PFSK-1 (cell line): ENCODE measurements around the gene INCA1.

Source experiments
- FOXP2 ChIP-seq: optimal IDR thresholded peaks from 2 replicates; pipeline ENCODE3; 2011; ENCODE audit warnings: borderline replicate concordance, control low read depth, inconsistent platforms; ENCODE audit not compliant: insufficient read depth; ENCODE audit errors: extremely low read length, extremely low read depth
- POLR2AphosphoS5 ChIP-seq: IDR thresholded peaks from 2 replicates; pipeline ENCODE4 v1.6.1; 2012; ENCODE audit warnings: low read depth, mild to moderate bottlenecking, control low read depth, low read length, moderate library complexity
- SIN3A ChIP-seq: IDR thresholded peaks from 2 replicates; pipeline ENCODE4 v1.6.1; 2012; ENCODE audit warnings: mild to moderate bottlenecking, low read length, moderate library complexity, borderline replicate concordance; ENCODE audit not compliant: insufficient read depth
- TAF1 ChIP-seq: IDR thresholded peaks from 2 replicates; pipeline ENCODE4 v1.6.1; 2012; ENCODE audit warnings: low read length, control low read depth, borderline replicate concordance; ENCODE audit not compliant: insufficient read depth
- TF ChIP-seq, protein P1 (sequence below), 2 experiments: IDR thresholded peaks; 2 replicates each; pipeline versions ENCODE4 v1.6.1 to v1.8.0; 2011 to 2012; ENCODE audit warnings: low read depth in 2 of 2, low read length in 2 of 2, control low read depth in 1 of 2, inconsistent platforms in 1 of 2, mild to moderate bottlenecking in 1 of 2, moderate library complexity in 1 of 2; ENCODE audit not compliant: insufficient read depth in 1 of 2

DNA sequence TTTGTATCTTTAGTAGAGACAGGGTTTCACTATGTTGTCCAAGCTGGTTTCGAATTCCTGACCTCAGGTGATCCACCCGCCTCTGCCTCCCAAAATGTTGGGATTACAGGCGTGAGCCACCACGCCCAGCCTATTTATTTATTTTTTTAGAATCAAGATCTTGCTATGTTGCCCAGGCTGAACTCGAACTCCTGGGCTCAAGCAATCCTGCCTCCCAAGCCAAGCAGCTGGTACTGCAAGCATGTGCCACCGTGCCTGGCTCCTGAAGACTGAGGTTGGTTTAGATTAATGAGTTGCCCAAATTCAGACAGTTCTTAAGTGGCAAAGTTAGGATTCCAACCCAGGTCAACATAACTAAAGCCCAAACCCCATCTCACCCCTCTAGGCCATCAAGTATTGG lies 30.0 kb upstream of the INCA1 start:
- no peak for TF ChIP-seq POLR2AphosphoS5
- no peak for TF ChIP-seq TAF1
- TF ChIP-seq, protein P1, sequence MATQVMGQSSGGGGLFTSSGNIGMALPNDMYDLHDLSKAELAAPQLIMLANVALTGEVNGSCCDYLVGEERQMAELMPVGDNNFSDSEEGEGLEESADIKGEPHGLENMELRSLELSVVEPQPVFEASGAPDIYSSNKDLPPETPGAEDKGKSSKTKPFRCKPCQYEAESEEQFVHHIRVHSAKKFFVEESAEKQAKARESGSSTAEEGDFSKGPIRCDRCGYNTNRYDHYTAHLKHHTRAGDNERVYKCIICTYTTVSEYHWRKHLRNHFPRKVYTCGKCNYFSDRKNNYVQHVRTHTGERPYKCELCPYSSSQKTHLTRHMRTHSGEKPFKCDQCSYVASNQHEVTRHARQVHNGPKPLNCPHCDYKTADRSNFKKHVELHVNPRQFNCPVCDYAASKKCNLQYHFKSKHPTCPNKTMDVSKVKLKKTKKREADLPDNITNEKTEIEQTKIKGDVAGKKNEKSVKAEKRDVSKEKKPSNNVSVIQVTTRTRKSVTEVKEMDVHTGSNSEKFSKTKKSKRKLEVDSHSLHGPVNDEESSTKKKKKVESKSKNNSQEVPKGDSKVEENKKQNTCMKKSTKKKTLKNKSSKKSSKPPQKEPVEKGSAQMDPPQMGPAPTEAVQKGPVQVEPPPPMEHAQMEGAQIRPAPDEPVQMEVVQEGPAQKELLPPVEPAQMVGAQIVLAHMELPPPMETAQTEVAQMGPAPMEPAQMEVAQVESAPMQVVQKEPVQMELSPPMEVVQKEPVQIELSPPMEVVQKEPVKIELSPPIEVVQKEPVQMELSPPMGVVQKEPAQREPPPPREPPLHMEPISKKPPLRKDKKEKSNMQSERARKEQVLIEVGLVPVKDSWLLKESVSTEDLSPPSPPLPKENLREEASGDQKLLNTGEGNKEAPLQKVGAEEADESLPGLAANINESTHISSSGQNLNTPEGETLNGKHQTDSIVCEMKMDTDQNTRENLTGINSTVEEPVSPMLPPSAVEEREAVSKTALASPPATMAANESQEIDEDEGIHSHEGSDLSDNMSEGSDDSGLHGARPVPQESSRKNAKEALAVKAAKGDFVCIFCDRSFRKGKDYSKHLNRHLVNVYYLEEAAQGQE (IDR thresholded peaks at IDR 0.05; ENCODE audit: insufficient read depth in 1 of 2, low read depth in 2 of 2, low read length in 2 of 2): no peak
- TF ChIP-seq SIN3A: no peak
- no peak for TF ChIP-seq FOXP2
